HUES64 (cell line): ENCODE results near the gene GPR34.
"Not testable (repeated sequence)": the region's sequence is repeated elsewhere in the genome, so short reads cannot be mapped to it uniquely, and the experiment has no call there.

Source experiments
- H3K27ac ChIP-seq: 2 replicates; pipeline ENCODE4 v1.7.0; 2013; ENCODE audit warnings: low read depth, low read length, inconsistent platforms
- H3K27me3 ChIP-seq: 2 replicates; pipeline ENCODE4 v1.6.1; 2013; ENCODE audit warnings: mild to moderate bottlenecking, low read length; ENCODE audit not compliant: insufficient read depth
- H3K36me3 ChIP-seq: 2 replicates; pipeline ENCODE4 v1.6.1; 2013; ENCODE audit warnings: mild to moderate bottlenecking, low read length; ENCODE audit not compliant: insufficient read depth
- H3K4me1 ChIP-seq: 2 replicates; pipeline ENCODE4 v1.6.1; 2013; ENCODE audit warnings: mild to moderate bottlenecking, low read length, moderate library complexity; ENCODE audit not compliant: insufficient read depth
- H3K4me3 ChIP-seq: 2 replicates; pipeline ENCODE4 v1.5.1; 2013; ENCODE audit warnings: mild to moderate bottlenecking, low read length, moderate library complexity
- H3K9ac ChIP-seq: 2 replicates; pipeline ENCODE4 v1.6.1; 2013; ENCODE audit warnings: mild to moderate bottlenecking, low read depth, low read length
- H3K9me3 ChIP-seq: 2 replicates; pipeline ENCODE4 v1.6.1; 2013; ENCODE audit warnings: low read depth, low read length; ENCODE audit not compliant: insufficient read depth
- WGBS: fragments of 150-250, 120-280 bp; methylation state at CpG from one replicate; pipeline ENCODE4 v1.1.7; 2013; ENCODE audit warnings: missing lambda C conversion rate; 5-methylcytosine and 5-hydroxymethylcytosine counted together

GPR34 gene

DNA sequence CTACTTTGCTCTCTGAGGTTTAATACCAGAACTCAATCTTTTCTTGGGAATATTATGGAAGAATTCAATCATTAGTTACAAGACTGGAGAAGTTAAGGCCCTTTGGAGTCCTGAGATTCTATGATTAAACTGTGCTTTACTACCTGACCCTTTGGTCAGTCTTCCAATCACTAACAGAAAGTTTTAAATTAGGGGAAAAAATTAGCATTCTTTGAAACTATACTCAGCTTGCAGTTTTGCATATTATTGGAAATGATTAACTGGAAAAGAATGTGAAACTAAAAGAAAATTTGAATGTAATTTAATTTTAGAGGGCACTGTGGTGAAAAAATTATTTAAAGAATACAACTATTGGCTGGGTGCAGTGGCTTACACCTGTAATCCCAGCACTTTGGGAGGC is 18.7 kb upstream of the GPR34 start:
- Histone ChIP-seq H3K36me3 (peaks cover 2% of the 10 kb centered on the region; the same call in 1 of the 2 replicates), H3K4me1 (peaks cover 13% of the 10 kb centered on the region; the same call in 1 of the 2 replicates), H3K27me3 (no peaks in the 10 kb centered on the region), H3K27ac (no peak overlapping the region), H3K9me3 (no peaks in the 10 kb centered on the region), H3K9ac (no peak overlapping the region), H3K4me3 (no peak overlapping the region)

DNA sequence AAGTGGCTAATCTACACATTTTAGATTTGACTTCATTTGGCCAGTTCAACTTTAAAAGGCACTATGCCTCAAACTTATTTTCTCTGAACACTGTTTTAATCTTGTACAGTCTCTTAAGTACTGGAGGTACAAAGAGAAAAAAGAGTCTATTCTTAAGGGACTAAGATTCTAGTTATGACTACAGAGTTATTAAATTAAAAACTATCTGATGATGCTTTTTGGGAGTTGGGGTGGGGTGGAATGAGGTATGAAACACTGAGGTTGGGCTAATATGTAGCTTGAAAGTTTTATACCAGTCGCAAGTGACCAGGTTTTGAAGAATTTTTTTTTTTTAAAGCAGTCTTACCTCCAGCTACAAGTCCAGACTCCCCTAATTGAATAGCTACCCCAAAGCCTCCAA is 17.7 kb upstream of the GPR34 start:
- Histone ChIP-seq H3K4me3 (no peak overlapping the region), H3K27me3 (no peaks in the 10 kb centered on the region)

DNA sequence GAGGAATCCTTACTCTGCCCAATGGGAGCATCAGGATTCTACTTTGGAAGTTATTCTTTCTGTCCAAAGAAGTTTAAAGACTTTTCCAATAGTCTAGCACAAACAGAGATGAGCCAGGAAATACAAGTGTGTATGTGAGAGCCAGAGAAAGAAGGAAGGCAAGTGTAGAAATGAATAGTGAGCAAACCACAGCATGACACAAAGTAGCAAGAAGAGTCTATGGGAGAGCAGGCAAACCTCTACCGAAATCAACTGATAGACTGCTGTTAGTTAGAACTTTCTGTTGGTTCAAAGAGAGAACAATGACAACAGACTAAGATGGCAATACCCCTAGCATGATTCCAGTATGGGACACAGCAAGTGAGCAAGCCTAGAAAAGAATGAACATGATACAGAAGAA is 16.1 kb upstream of the GPR34 start:
- H3K36me3 ChIP-seq, result no peaks in the 10 kb centered on the region
- no peak overlapping the region for H3K4me3 ChIP-seq
- 92% methylated on average over 1 of the region's 1 CpG for WGBS
- no peak overlapping the region for H3K9ac ChIP-seq
- no peaks in the 10 kb centered on the region for H3K9me3 ChIP-seq
- peaks cover 13% of the 10 kb centered on the region; the same call in 1 of the 2 replicates for H3K4me1 ChIP-seq
- H3K27ac ChIP-seq, result no peak overlapping the region
- no peaks in the 10 kb centered on the region for H3K27me3 ChIP-seq

More for the DNA sequence above, 17.7 kb upstream of the GPR34 start:
- Histone ChIP-seq H3K27ac (no peak overlapping the region), H3K4me1 (peaks cover 13% of the 10 kb centered on the region; the same call in 1 of the 2 replicates), H3K9ac (no peak overlapping the region), H3K36me3 (no peaks in the 10 kb centered on the region), H3K9me3 (no peaks in the 10 kb centered on the region)
- 89% methylated on average over 1 of the region's 1 CpG for WGBS

DNA sequence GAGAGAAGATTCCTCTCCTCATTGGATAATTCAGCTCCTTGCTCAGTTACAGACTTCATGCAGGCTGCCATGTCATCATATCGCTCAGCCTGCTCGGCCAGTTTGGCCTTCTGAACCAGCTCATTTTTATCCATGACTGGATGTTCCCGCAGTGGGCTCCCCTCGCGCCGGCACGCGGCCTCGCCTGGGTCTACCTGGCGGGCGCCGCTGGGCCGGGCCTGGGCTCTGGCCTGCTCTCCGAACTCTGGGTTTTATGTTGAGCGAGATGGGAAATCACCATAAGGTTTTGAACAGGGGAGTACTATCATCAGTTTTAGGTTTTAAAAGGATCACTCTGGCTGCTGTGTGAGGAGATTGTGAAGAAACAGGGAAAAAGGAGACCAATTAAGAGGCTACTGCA is 12.4 kb upstream of the GPR34 start:
- H3K4me1 ChIP-seq, H3K27me3 ChIP-seq, H3K9ac ChIP-seq, H3K27ac ChIP-seq, H3K36me3 ChIP-seq, H3K4me3 ChIP-seq, H3K9me3 ChIP-seq: not testable (repeated sequence)
- 96% methylated on average over 15 of the region's 15 CpGs for WGBS

DNA sequence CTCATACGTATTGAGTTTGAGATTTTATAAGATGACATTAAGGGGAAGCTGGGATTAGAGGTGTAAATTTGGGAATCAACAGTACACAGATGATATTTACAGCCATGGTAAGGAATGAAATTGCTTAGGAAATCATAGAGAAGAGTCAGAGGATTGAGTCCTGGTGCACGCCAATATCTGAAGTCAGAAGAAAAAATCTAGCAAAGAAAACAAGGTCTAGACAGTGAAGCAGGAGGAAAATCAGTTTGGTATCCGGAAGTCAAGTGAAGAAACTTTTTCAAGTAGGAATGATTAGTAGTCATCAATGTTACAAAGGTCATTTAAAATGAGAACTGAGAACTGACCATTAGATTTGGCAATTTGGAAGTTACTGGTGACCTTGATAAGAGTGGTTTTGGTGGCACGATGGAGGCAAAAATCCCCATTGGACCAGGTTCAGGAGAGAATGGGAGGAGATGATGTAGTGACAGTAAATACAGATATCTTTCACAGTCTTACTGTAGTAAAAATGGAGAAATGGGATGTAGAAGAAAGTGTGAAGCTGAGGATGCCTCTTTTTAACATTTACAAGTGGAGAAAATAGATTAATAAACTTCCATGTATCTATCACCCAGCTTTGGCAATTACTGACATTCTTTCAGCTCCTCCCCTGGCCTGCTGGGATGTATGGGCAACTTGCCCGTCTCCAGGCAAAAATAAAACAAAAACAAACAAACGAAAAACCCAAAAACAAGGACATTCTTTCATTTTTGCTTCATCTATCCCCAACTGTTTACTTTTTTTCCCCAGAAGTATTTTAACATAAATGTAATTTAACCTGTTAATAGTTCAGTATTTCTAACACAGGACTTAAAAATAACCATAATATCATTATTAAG is 11.4 kb upstream of the GPR34 start:
- 94% methylated on average over 6 of the region's 6 CpGs for WGBS
- H3K27ac ChIP-seq, result no peak overlapping the region
- H3K9me3 ChIP-seq, result no peaks in the 10 kb centered on the region

DNA sequence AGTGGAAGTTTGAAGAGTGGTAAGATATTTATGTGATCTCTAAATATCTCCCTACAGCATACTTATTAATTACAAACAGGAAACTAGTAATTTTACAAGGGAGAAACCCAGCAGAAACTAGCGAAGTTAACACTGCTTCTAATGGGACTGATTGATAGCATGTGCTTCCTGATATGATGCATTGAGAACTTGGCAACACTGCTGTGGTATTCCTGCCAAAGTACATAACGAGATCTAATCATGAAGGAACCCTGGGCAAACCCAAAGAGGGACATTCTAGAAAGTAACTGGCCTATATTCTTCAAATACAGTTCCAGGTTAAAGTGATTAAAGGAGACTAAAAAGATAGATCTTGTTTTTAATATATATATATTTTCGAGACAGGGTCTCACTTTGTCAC is 4.6 kb upstream of the GPR34 start:
- no peak overlapping the region for H3K4me3 ChIP-seq
- H3K36me3 ChIP-seq, result no peaks in the 10 kb centered on the region
- no peaks in the 10 kb centered on the region for H3K9me3 ChIP-seq
- H3K27ac ChIP-seq, result no peak overlapping the region
- H3K4me1 ChIP-seq, result no peaks in the 10 kb centered on the region
- 94% methylated on average over 3 of the region's 3 CpGs for WGBS
- no peak overlapping the region for H3K9ac ChIP-seq
- H3K27me3 ChIP-seq, result no peaks in the 10 kb centered on the region

More for the DNA sequence above, 11.4 kb upstream of the GPR34 start:
- H3K4me1 ChIP-seq, result no peaks in the 10 kb centered on the region
- no peak overlapping the region for H3K4me3 ChIP-seq
- no peak overlapping the region for H3K9ac ChIP-seq
- no peaks in the 10 kb centered on the region for H3K36me3 ChIP-seq
- H3K27me3 ChIP-seq, result no peaks in the 10 kb centered on the region

DNA sequence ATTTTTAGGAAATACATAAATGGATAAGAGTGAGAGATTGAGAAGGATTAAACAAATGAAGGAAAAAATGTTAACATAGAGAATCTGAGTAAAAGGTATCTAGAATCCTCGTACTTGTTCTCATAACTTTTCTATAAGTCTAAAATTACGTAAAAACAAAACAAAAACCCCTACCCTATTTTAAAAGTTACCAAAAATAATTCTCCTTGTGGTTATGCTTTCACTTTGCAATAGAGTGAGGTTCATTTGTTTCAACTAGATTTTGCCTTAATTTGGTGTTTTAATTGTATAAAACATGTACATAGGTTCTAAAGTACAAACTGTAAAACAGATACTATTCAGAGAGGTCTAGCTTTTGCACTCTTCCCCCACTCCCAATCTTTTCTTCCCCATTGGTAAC is 3.8 kb upstream of the GPR34 start:
- no peaks in the 10 kb centered on the region for H3K27me3 ChIP-seq
- H3K4me1 ChIP-seq, result no peaks in the 10 kb centered on the region
- no peak overlapping the region for H3K27ac ChIP-seq
- no CpG with 5 or more reads among the region's 2 CpGs for WGBS
- no peaks in the 10 kb centered on the region for H3K9me3 ChIP-seq
- H3K4me3 ChIP-seq, result no peak overlapping the region
- H3K9ac ChIP-seq, result no peak overlapping the region
- H3K36me3 ChIP-seq, result no peaks in the 10 kb centered on the region

DNA sequence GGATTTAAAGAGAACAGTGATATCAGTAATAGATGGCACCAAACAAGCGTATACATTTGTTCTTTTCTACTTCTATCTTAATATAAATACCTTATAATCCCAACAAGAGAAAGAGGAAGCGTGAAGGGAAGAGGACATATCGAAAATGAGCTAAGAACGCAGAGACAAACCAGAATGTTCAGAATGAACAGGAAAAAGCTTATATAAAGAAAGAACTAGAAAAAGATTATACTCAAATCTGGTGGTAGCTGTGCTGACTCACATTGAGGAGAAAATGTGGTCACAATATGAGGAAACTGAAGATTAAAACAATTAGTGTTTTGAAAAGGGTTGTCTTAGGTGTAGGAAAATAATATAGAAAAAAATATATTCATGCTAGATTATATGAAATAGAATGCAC is 2.0 kb upstream of the GPR34 start:
- no peak overlapping the region for H3K9ac ChIP-seq
- H3K4me3 ChIP-seq, result no peak overlapping the region
- H3K36me3 ChIP-seq, result no peaks in the 10 kb centered on the region
- no peaks in the 10 kb centered on the region for H3K4me1 ChIP-seq
- no peaks in the 10 kb centered on the region for H3K27me3 ChIP-seq
- H3K9me3 ChIP-seq, result no peaks in the 10 kb centered on the region
- H3K27ac ChIP-seq, result no peak overlapping the region
- 100% methylated on average over 2 of the region's 4 CpGs for WGBS

DNA sequence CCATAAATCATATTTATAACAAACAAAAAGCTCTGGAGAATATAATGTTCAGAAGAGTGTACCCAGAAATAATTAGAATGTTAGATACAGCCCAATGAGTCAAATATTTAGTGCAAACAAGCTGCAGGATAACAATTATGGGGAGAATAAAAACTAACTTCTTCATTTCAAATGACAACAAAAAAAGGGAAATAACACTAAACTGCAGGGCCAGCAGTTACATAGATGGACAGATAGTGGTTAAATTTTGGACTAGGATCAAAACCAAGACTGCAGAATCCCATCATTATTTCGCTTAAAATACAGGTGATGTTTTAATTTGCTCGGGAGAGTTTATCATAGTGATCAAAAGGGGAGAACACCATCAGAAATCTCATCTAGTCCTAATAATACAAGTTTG is 617 bp upstream of the GPR34 start:
- no peak overlapping the region for H3K27ac ChIP-seq
- no peak overlapping the region for H3K9ac ChIP-seq
- WGBS, result no CpG with 5 or more reads among the region's 2 CpGs
- no peaks in the 10 kb centered on the region for H3K4me1 ChIP-seq
- no peak overlapping the region for H3K4me3 ChIP-seq
- H3K36me3 ChIP-seq, result no peaks in the 10 kb centered on the region
- no peaks in the 10 kb centered on the region for H3K27me3 ChIP-seq
- H3K9me3 ChIP-seq, result no peaks in the 10 kb centered on the region

DNA sequence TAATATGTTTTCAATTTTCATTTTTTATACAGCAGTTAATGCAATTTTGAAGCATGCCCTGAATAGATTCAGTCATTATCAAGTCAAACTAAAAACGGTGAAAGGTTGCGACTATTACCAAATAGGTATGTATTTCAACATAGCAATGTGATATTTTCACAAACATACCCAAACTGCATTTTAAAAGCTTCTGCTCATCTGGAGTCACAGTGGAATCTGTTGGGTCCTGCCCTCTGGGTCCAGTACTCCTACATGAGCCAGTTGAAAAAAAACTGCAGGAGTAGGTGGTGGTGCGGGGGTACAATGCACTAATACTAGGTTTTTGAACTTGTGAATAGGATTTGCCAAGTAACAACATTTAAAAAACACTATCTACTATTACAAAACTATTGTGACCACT is 938 bp downstream of the GPR34 start:
- no peaks in the 10 kb centered on the region for H3K4me1 ChIP-seq
- H3K4me3 ChIP-seq, result no peak overlapping the region
- no peak overlapping the region for H3K27ac ChIP-seq
- no peaks in the 10 kb centered on the region for H3K9me3 ChIP-seq
- 100% methylated on average over 2 of the region's 3 CpGs for WGBS
- no peak overlapping the region for H3K9ac ChIP-seq
- H3K27me3 ChIP-seq, result no peaks in the 10 kb centered on the region
- no peaks in the 10 kb centered on the region for H3K36me3 ChIP-seq

DNA sequence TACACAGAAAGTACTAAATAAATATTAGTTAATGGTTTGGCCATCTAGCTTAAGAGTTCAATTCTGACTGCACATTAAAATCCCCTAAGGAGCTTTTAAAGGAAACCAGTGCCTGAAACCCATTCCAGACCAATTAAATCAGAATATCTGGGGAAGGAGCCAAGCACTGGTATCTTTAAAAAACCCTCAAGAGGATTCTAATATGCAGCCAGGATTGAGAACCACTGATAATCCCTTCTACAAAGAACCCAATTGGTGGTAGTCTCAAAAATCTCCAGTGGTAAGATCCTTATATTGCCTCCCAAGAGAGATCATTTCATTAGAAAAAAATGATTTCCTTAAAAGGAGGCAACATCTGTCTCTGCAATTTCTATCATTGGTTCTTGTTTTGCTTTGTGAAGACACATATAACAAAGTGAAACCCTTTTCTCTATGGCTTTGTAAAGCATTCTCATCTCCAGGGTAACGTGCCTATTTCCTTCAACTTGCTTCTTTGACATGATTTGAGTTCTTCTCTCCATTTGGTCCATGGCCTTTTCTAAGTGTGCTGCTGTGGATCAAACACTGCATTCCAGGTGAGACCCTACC is 3.5 kb downstream of the GPR34 start:
- 96% methylated on average over 1 of the region's 1 CpG for WGBS
- Histone ChIP-seq H3K4me1 (no peaks in the 10 kb centered on the region), H3K27me3 (no peaks in the 10 kb centered on the region), H3K27ac (no peak overlapping the region), H3K9me3 (no peaks in the 10 kb centered on the region), H3K9ac (no peak overlapping the region), H3K36me3 (no peaks in the 10 kb centered on the region), H3K4me3 (no peak overlapping the region)
